Measurements from ENCODE around the gene ANGPTL5. TPM values are rescaled to one million over a fixed set of nuclear protein-coding genes. Genes with fewer than 3 reads are reported as not detected.
"Not testable (repeated sequence)": the region's sequence is repeated elsewhere in the genome, so short reads cannot be mapped to it uniquely, and the experiment has no call there.

ANGPTL5 gene
- total and polyA plus RNA-seq, 9 of the 15 experiments (the other 6 are each of a cell fraction or from before 2014, with no cell fraction given), result 0.03 TPM; not detected in 8

DNA sequence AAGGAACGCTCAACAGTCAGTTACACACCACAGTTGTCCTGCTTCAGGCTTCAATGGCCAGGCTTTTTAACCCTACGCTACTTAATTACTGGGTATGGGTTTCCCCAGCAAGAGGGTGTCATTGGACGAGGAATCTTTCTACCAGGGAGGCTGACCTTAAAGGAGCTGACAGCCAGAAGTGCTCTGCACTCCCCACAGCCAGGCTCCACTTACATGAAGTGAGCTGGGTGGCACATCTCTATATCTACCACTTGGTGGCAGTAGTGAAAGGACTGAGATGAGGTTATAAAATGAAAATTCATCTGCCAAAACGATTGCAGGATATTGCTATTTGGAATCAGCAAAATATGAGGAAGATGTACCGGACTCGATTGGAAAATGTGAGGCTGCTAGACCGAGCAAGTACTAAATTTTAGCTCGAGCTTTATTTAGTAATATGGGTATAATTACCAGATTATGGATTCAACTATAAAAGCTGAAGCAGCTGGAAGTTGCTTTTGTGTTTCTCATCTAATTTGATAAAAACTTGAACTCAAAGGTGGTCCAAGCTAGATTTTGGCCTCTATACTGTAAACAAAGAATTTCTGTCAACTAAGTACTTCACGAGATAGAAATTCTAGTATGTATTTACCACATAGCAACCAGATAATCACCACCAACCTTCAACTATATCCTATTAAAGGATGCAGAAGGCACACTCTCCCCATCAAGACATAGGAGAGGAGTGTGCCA is 55.5 kb downstream of the ANGPTL5 start (continued):
- TF ChIP-seq, protein P1, sequence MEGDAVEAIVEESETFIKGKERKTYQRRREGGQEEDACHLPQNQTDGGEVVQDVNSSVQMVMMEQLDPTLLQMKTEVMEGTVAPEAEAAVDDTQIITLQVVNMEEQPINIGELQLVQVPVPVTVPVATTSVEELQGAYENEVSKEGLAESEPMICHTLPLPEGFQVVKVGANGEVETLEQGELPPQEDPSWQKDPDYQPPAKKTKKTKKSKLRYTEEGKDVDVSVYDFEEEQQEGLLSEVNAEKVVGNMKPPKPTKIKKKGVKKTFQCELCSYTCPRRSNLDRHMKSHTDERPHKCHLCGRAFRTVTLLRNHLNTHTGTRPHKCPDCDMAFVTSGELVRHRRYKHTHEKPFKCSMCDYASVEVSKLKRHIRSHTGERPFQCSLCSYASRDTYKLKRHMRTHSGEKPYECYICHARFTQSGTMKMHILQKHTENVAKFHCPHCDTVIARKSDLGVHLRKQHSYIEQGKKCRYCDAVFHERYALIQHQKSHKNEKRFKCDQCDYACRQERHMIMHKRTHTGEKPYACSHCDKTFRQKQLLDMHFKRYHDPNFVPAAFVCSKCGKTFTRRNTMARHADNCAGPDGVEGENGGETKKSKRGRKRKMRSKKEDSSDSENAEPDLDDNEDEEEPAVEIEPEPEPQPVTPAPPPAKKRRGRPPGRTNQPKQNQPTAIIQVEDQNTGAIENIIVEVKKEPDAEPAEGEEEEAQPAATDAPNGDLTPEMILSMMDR (IDR thresholded peaks at IDR 0.05 in 2 of 3, conservative IDR thresholded peaks at IDR 0.05 in 1 of 3; ENCODE audit: insufficient read depth in 2 of 3, low read depth in 1 of 3, low read length in 3 of 3), result peak; percentile 22 to 43 (median 39); a peak in 3 of 6 replicates
- no peak for TF ChIP-seq GABPB2 (CRISPR knock-in tag; conservative IDR thresholded peaks at IDR 0.05)
- TF ChIP-seq CREBBP (IDR thresholded peaks at IDR 0.05; ENCODE audit: low read depth, low read length), result no peak
- 0 out of 2 replicates have a peak, but pooled peaks have one; percentile 4 for TF ChIP-seq SMC3 (conservative IDR thresholded peaks at IDR 0.05; ENCODE audit: insufficient read depth, low read depth, low read length)
- TF ChIP-seq ZNF589 (CRISPR knock-in tag; IDR thresholded peaks at IDR 0.05; ENCODE audit: low read depth), result no peak

DNA sequence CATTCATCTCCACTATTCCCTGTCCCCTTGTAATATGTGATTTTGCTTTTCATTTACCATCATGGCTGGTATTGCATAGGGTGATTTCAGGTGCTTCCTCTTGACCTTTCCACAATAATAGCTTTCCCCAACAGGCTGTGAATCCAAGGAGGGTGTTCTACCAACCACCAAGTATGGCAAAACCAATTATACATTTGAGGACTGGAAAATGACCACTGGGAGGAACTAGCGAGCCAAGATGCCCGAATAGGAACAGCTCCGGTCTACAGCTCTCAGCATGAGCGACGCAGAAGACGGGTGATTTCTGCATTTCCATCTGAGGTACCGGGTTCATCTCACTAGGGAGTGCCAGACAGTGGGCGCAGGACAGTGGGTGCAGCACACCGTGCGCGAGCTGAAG is 64.1 kb downstream of the ANGPTL5 start:
- H3K27me3 ChIP-seq (ENCODE audit: control insufficient read depth in 2 of 2, insufficient read depth in 2 of 2, low read length in 2 of 2); CTCF ChIA-PET (ENCODE audit: low intra/inter-chr PET ratio); H3K4me1 ChIP-seq (replicated peaks in 1 of 2; ENCODE audit: control insufficient read depth in 2 of 2, insufficient read depth in 2 of 2, low read length in 2 of 2); H3K79me2 ChIP-seq (ENCODE audit: control insufficient read depth, insufficient read depth, low read length); H3K4me3 ChIP-seq; H3K36me3 ChIP-seq (ENCODE audit: control insufficient read depth, insufficient read depth, low read length); POLR2A ChIA-PET; H3K27ac ChIP-seq (ENCODE audit: extremely low read depth, low read depth, low read length); BruUV-seq (replicated peaks); H2AFZ ChIP-seq (ENCODE audit: low read depth, low read length); in situ Hi-C loops (cut with MboI); DNase-seq (ENCODE audit: extremely low read depth in 1 of 4, low spot score in 3 of 4); FAIRE-seq; H3K9me1 ChIP-seq (ENCODE audit: control insufficient read depth, insufficient read depth, low read length); ATAC-seq; H3K9me3 ChIP-seq (replicated peaks; ENCODE audit: control insufficient read depth, insufficient read depth, low read depth, low read length); H3K9ac ChIP-seq (ENCODE audit: insufficient read depth in 1 of 2, low read depth in 2 of 2, low read length in 2 of 2); H4K20me1 ChIP-seq (replicated peaks; ENCODE audit: control insufficient read depth, insufficient read depth, low read length); H3K4me2 ChIP-seq (ENCODE audit: insufficient read depth, low read length); intact Hi-C loops (cut with micrococcal nuclease): not testable (repeated sequence)
- WGBS (ENCODE audit: insufficient coverage, low coverage, missing lambda C conversion rate), result 0% methylated on average over 6 of the region's 11 CpGs
